K562 (cell line): ENCODE results near the gene TMEM53. TPM values are rescaled to one million over a fixed set of nuclear protein-coding genes. Genes with fewer than 3 reads are reported as not detected.

Experiments used
- ARID2 ChIP-seq: fragments of 450-650 bp; IDR thresholded peaks from 2 replicates; pipeline ENCODE4 v1.6.1; 2017; ENCODE audit warnings: antibody characterized with exemption, mild to moderate bottlenecking
- COPS2 ChIP-seq: fragments of 450-650 bp; conservative IDR thresholded peaks from 2 replicates; pipeline ENCODE4 v1.6.1; 2016; ENCODE audit warnings: mild to moderate bottlenecking, moderate library complexity
- GABPA ChIP-seq: fragments of 200-800 bp; sonication (Bioruptor generic); conservative IDR thresholded peaks from 2 replicates; pipeline ENCODE4 v1.6.1; 2016; ENCODE audit warnings: low read depth, missing genetic modification characterization, missing compliant biosample characterization
- HDAC8 ChIP-seq: fragments of 450-650 bp; IDR thresholded peaks from 2 replicates; pipeline ENCODE4 v1.6.1; 2016; ENCODE audit warnings: mild to moderate bottlenecking, missing genetic modification characterization, moderate library complexity, missing compliant biosample characterization
- JUND ChIP-seq, 2 experiments: IDR thresholded peaks; 2 replicates in 1 of 2; 3 replicates in 1 of 2; pipeline ENCODE4 v1.6.1; 2011; ENCODE audit warnings: borderline replicate concordance in 2 of 2, low read depth in 2 of 2, low read length in 2 of 2, improper control_type of control experiment in 1 of 2, missing biosample characterization in 1 of 2, missing genetic modification characterization in 1 of 2, missing genetic modification reagents in 1 of 2
- NR2F6 ChIP-seq: fragments of 450-650 bp; formaldehyde crosslinking; IDR thresholded peaks from 2 replicates; pipeline ENCODE4 v1.4.0; 2020; ENCODE audit warnings: mild to moderate bottlenecking
- PCBP2 ChIP-seq: fragments of 200-400 bp; formaldehyde crosslinking; IDR thresholded peaks from 2 replicates; pipeline ENCODE4 v1.6.1; 2018; ENCODE audit warnings: low read length, low read depth, mild to moderate bottlenecking, moderate library complexity; ENCODE audit not compliant: poor library complexity, severe bottlenecking
- PHB2 ChIP-seq: fragments of 450-650 bp; IDR thresholded peaks from 2 replicates; pipeline ENCODE4 v1.6.1; 2017; ENCODE audit warnings: low read depth
- PHTF2 ChIP-seq: fragments of 250-450 bp; sonication (Bioruptor Pico); IDR thresholded peaks from 2 replicates; pipeline ENCODE4 v1.5.0; 2021; ENCODE audit warnings: mild to moderate bottlenecking
- XRCC5 ChIP-seq: fragments of 200-400 bp; formaldehyde crosslinking; IDR thresholded peaks from 2 replicates; pipeline ENCODE4 v1.6.1; 2017; ENCODE audit warnings: low read depth, mild to moderate bottlenecking, low read length
- ZFP1 ChIP-seq: fragments of 450-650 bp; formaldehyde crosslinking; IDR thresholded peaks from 2 replicates; pipeline ENCODE4 v1.4.0; 2020; ENCODE audit warnings: mild to moderate bottlenecking, mixed read lengths
- polyA plus RNA-seq, 8 experiments: library from polyadenylated mRNA; depleted of rRNA in 4 of 8; stranded (reverse) in 5 of 8; unstranded in 3 of 8; fragments of >200 nt; fragmentation: Nextera tagmentation in 2 of 8; fragmentation: Illumina TruSeq in 1 of 8; extraction: Ambion mirVana in 2 of 8; extraction: Trizol in 1 of 8; gene quantifications; 2 replicates each; pipeline versions ENCODE4 v1.2.1 to v1.2.3, GENCODE V29; 2011 to 2014; ENCODE audit warnings: inconsistent platforms in 1 of 8, missing spikeins in 1 of 8
- total RNA-seq, 7 experiments: library from RNA; depleted of rRNA in 6 of 7; stranded (reverse); fragments of >200 nt in 6 of 7; fragmentation: Illumina TruSeq in 2 of 7; extraction: Trizol in 2 of 7; gene quantifications; 2 replicates each; pipeline versions ENCODE4 v1.2.1 to v1.2.3, GENCODE V29; 2011 to 2021; ENCODE audit warnings: low replicate concordance in 1 of 7
- TF ChIP-seq, protein P1 (sequence below): fragments of 250-450 bp; sonication (Bioruptor Pico); IDR thresholded peaks from 2 replicates; pipeline ENCODE4 v1.4.0; 2020; ENCODE audit warnings: borderline replicate concordance
- TF ChIP-seq, protein P2 (sequence below): IDR thresholded peaks from 2 replicates; pipeline ENCODE4 v1.6.1; 2011; ENCODE audit warnings: borderline replicate concordance, low read depth, mild to moderate bottlenecking, moderate library complexity, low read length; ENCODE audit not compliant: insufficient read depth, poor library complexity, severe bottlenecking
- TF ChIP-seq, protein P3 (sequence below): sonication (generic); formaldehyde crosslinking; IDR thresholded peaks from 2 replicates; pipeline ENCODE4 v1.8.0; 2022; ENCODE audit warnings: mild to moderate bottlenecking, missing genetic modification reagents
- TF ChIP-seq, protein P4 (sequence below), 3 experiments: fragments of 200-800 bp in 1 of 3; fragments of 250-450 bp in 1 of 3; fragments of 450-650 bp in 1 of 3; sonication (Bioruptor Pico) in 1 of 3; sonication (Bioruptor generic) in 1 of 3; formaldehyde crosslinking in 1 of 3; IDR thresholded peaks; 2 replicates each; pipeline versions ENCODE4 v1.6.1 to v1.8.0; 2016 to 2022; ENCODE audit warnings: mild to moderate bottlenecking in 2 of 3, missing genetic modification characterization in 2 of 3, missing compliant biosample characterization in 1 of 3, moderate library complexity in 1 of 3
- TF ChIP-seq, protein P5 (sequence below): fragments of 250-450 bp; sonication (Bioruptor Pico); IDR thresholded peaks from 2 replicates; pipeline ENCODE4 v1.8.0; 2022; ENCODE audit warnings: moderate library complexity, mild to moderate bottlenecking, inconsistent platforms

TMEM53 gene
- total and polyA plus RNA-seq, 9 of the 15 experiments (the other 6 are each of a cell fraction or from before 2014, with no cell fraction given) = 0.23 to 3.7 (median 2.0) TPM

DNA sequence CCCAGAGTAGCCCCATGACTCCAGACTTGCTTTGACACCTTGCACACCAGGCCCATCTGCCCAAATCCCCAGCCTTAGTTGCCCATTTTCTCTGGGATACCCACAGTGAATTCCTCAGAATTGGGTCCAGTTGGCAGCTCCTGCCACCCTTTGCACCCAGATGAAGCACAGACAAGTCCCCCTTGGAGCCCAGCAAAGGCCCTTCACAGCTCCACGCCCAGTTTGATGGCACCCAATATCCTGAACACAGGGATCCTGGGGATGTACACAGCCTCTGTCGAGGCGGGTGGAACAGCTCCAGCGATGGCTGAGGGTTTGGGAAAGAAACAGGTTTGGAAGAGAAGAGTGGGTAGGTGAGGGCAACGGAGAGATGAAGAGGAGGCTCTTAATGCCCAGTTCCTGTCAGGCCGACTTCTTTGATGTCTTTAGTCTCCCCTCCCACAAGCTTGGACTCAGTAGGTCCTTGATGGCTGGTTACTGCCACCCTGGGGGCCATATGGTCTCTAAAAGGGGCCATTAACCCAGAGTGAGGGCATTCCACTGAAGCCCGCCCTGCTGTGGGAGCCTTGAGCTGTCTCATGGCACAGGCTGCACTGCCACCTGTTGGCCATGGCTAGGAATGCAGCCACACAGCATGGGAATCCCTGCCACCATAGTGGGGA is 21.7 kb downstream of the TMEM53 start (continued):
- peak; percentile 52 for TF ChIP-seq JUND (IDR thresholded peaks at IDR 0.05; ENCODE audit: borderline replicate concordance, low read depth, low read length)
- no peak for TF ChIP-seq JUND (tag; IDR thresholded peaks at IDR 0.05; ENCODE audit: borderline replicate concordance, low read depth, low read length)
- TF ChIP-seq, protein P1, sequence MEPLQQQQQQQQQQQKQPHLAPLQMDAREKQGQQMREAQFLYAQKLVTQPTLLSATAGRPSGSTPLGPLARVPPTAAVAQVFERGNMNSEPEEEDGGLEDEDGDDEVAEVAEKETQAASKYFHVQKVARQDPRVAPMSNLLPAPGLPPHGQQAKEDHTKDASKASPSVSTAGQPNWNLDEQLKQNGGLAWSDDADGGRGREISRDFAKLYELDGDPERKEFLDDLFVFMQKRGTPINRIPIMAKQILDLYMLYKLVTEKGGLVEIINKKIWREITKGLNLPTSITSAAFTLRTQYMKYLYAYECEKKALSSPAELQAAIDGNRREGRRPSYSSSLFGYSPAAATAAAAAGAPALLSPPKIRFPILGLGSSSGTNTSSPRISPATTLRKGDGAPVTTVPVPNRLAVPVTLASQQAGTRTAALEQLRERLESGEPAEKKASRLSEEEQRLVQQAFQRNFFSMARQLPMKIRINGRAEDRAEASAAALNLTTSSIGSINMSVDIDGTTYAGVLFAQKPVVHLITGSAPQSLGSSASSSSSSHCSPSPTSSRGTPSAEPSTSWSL (CRISPR knock-in tag) = no peak
- no peak for TF ChIP-seq GABPA (tag)
- TF ChIP-seq, protein P2, sequence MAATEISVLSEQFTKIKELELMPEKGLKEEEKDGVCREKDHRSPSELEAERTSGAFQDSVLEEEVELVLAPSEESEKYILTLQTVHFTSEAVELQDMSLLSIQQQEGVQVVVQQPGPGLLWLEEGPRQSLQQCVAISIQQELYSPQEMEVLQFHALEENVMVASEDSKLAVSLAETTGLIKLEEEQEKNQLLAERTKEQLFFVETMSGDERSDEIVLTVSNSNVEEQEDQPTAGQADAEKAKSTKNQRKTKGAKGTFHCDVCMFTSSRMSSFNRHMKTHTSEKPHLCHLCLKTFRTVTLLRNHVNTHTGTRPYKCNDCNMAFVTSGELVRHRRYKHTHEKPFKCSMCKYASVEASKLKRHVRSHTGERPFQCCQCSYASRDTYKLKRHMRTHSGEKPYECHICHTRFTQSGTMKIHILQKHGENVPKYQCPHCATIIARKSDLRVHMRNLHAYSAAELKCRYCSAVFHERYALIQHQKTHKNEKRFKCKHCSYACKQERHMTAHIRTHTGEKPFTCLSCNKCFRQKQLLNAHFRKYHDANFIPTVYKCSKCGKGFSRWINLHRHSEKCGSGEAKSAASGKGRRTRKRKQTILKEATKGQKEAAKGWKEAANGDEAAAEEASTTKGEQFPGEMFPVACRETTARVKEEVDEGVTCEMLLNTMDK = peak; percentile 55
- TF ChIP-seq COPS2 = no peak
- TF ChIP-seq PHTF2 (CRISPR knock-in tag) = no peak
- TF ChIP-seq, protein P3, sequence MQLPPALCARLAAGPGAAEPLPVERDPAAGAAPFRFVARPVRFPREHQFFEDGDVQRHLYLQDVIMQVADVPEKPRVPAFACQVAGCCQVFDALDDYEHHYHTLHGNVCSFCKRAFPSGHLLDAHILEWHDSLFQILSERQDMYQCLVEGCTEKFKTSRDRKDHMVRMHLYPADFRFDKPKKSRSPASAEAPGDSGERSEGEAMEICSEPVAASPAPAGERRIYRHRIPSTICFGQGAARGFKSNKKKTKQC (CRISPR knock-in tag) = 0 out of 2 replicates have a peak, but pooled peaks have one; percentile 61
- TF ChIP-seq ZFP1 (CRISPR knock-in tag) = no peak
- TF ChIP-seq PCBP2 = no peak
- TF ChIP-seq ARID2 = peak; percentile 87
- TF ChIP-seq XRCC5 = peak; percentile 80; the same call in 1 of the 2 replicates
- TF ChIP-seq, protein P4, sequence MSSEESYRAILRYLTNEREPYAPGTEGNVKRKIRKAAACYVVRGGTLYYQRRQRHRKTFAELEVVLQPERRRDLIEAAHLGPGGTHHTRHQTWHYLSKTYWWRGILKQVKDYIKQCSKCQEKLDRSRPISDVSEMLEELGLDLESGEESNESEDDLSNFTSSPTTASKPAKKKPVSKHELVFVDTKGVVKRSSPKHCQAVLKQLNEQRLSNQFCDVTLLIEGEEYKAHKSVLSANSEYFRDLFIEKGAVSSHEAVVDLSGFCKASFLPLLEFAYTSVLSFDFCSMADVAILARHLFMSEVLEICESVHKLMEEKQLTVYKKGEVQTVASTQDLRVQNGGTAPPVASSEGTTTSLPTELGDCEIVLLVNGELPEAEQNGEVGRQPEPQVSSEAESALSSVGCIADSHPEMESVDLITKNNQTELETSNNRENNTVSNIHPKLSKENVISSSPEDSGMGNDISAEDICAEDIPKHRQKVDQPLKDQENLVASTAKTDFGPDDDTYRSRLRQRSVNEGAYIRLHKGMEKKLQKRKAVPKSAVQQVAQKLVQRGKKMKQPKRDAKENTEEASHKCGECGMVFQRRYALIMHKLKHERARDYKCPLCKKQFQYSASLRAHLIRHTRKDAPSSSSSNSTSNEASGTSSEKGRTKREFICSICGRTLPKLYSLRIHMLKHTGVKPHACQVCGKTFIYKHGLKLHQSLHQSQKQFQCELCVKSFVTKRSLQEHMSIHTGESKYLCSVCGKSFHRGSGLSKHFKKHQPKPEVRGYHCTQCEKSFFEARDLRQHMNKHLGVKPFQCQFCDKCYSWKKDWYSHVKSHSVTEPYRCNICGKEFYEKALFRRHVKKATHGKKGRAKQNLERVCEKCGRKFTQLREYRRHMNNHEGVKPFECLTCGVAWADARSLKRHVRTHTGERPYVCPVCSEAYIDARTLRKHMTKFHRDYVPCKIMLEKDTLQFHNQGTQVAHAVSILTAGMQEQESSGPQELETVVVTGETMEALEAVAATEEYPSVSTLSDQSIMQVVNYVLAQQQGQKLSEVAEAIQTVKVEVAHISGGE (CRISPR knock-in tag; IDR thresholded peaks at IDR 0.05) = no peak
- no peak for TF ChIP-seq HDAC8
- TF ChIP-seq, protein P5, sequence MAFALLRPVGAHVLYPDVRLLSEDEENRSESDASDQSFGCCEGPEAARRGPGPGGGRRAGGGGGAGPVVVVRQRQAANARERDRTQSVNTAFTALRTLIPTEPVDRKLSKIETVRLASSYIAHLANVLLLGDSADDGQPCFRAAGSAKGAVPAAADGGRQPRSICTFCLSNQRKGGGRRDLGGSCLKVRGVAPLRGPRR (CRISPR knock-in tag) = no peak
- TF ChIP-seq NR2F6 = no peak
- TF ChIP-seq PHB2 = no peak
